Measurements from ENCODE around the gene RBM4. TPM values are rescaled to one million over a fixed set of nuclear protein-coding genes. Genes with fewer than 3 reads are reported as not detected.

Gene RBM4
- total RNA-seq (2012; rRNA removed) (175 and 198 TPM in 2 replicates), polyA plus RNA-seq (2012; rRNA removed) (165 and 176 TPM in 2 replicates), Bru-seq, nascent RNA (percentile 97 among the genes with signal in this experiment), BruChase-seq, experiment 1, labeled RNA remaining after a 6-hour chase (percentile 99 among the genes with signal in this experiment), BruChase-seq, experiment 2, labeled RNA remaining after a 2-hour chase (percentile 99 among the genes with signal in this experiment)
- polyA plus RNA-seq (2012; cell fraction: cytosol; rRNA removed), result 116 and 153 TPM in 2 replicates
- polyA plus RNA-seq (2012; cell fraction: nucleus; rRNA removed; ENCODE audit: low replicate concordance), result 101 and 183 TPM in 2 replicates
- long read RNA-seq, transcript RBM4-204 (4 exons, 1,763 nt), result minor isoform, 7 of 113 reads
- long read RNA-seq, transcript RBM4-203 (3 exons, 921 nt), result minor isoform, 11 of 113 reads
- long read RNA-seq, transcript RBM4-201 (4 exons, 1,694 nt), result major isoform, 77 of 113 reads
- long read RNA-seq, partial matches to known transcripts, result 7 of 113 reads
- long read RNA-seq, other reads (novel, unspliced or antisense), result 4 of 113 reads

- in situ Hi-C loops (cut with MboI; ENCODE audit: low sequenced_read_pairs), result no loop called here
- H4K91ac ChIP-seq (ENCODE audit: insufficient read depth, low read depth, low read length), result peak within 1 kb of the TSS; percentile 92
- peaks cover 76% of the 10 kb centered on the region for H4K20me1 ChIP-seq (ENCODE audit: insufficient read depth, low read length)
- intact Hi-C loops (cut with micrococcal nuclease), result loop anchor here (2.0 kb wide), 2 partner anchors 22 to 92 kb away; partner anchors contain the start of genes ACTN3, RBM14 and ZDHHC24
- peak within 1 kb of the TSS; percentile 93 for H3K4me2 ChIP-seq (ENCODE audit: low read depth, low read length)
- H3K14ac ChIP-seq (replicated peaks; ENCODE audit: low read depth, low read length), result peak within 1 kb of the TSS; percentile 98
- H3K23ac ChIP-seq (ENCODE audit: low read depth, low read length), result peak within 1 kb of the TSS; percentile 94
- H2BK5ac ChIP-seq (ENCODE audit: low read depth, low read length, poor library complexity, severe bottlenecking), result peak within 1 kb of the TSS; percentile 75
- H3K4ac ChIP-seq (ENCODE audit: low read depth, low read length), result peak within 1 kb of the TSS; percentile 96
- peak within 1 kb of the TSS; percentile 47 for H3K18ac ChIP-seq (ENCODE audit: low read depth, low read length)
- no peaks in the 10 kb centered on the region for H3K9me3 ChIP-seq (ENCODE audit: control insufficient read depth, insufficient read depth, low read length)
- peak within 1 kb of the TSS; percentile 67 for H3K56ac ChIP-seq (ENCODE audit: extremely low read depth, insufficient read depth, low read length)
- peak within 1 kb of the TSS; percentile 88 for H3K9ac ChIP-seq (ENCODE audit: low read depth, low read length)
- BruUV-seq (replicated peaks), result TSS peak; percentile 38
- peak within 1 kb of the TSS; percentile 65 to 96 for H4K8ac ChIP-seq (ENCODE audit: low read depth in 2 of 2, low read length in 2 of 2)
- no peak within 1 kb of the TSS for H2BK20ac ChIP-seq (ENCODE audit: low read depth, low read length)
- ATAC-seq (ENCODE audit: low read depth), result peak; percentile 95
- POLR2A ChIA-PET (ENCODE audit: unreplicated experiment), result interaction anchor here (0.6 to 2.3 kb wide), 6 partner anchors 11 to 71 kb away, joined by 3 to 17 read pairs (median 6); no protein-coding TSS in a partner anchor
- H3K79me1 ChIP-seq (ENCODE audit: low read depth in 1 of 2, low read length in 2 of 2), result peaks cover 7 to 75% of the 10 kb centered on the region in 2 experiments; a peak in 2 of 4 replicates
- CTCF ChIA-PET, result interaction anchor here (0.5 to 1.6 kb wide), 5 partner anchors 20 to 290 kb away, joined by 3 to 6 read pairs (median 3); partner anchors contain the start of genes CCDC87 and CCS
- no peaks in the 10 kb centered on the region for H3K27me3 ChIP-seq (ENCODE audit: control insufficient read depth, insufficient read depth, low read length)
- H2AK5ac ChIP-seq (ENCODE audit: low read depth, low read length), result peak within 1 kb of the TSS; percentile 91
- peak within 1 kb of the TSS; percentile 32; the same call in 1 of the 2 replicates for H2BK120ac ChIP-seq (ENCODE audit: low read depth, low read length)
- H3K4me1 ChIP-seq (ENCODE audit: control insufficient read depth, insufficient read depth, low read length), result peaks cover 17% of the 10 kb centered on the region
- H3K4me3 ChIP-seq (ENCODE audit: insufficient read depth, low read depth, low read length), result peak within 1 kb of the TSS; percentile 76
- peaks cover 7% of the 10 kb centered on the region; the same call in 1 of the 2 replicates for H3K9me1 ChIP-seq (ENCODE audit: insufficient read depth, low read length)
- H3K36me3 ChIP-seq (ENCODE audit: control insufficient read depth, insufficient read depth, low read length), result peaks cover 19% of the 10 kb centered on the region
- no peak within 1 kb of the TSS for H2BK15ac ChIP-seq (ENCODE audit: low read depth, low read length)
- dilution Hi-C loops (cut with HindIII; ENCODE audit: low sequenced_read_pairs, unreplicated experiment), result no loop called here
- 0% methylated on average over 41 of the region's 63 CpGs; no CpG with 5 or more reads in 1 of the 2 experiments for WGBS, 2 experiments (ENCODE audit: extremely low coverage in 2 of 2, insufficient read length in 1 of 2)
- H3K27ac ChIP-seq (ENCODE audit: insufficient read depth, low read length), result peak within 1 kb of the TSS; percentile 87
- peak; percentile 100 for DNase-seq
- H2AFZ ChIP-seq (replicated peaks; ENCODE audit: low read length, poor library complexity), result peak within 1 kb of the TSS; percentile 89
- peak within 1 kb of the TSS; percentile 77 for H4K5ac ChIP-seq (ENCODE audit: low read depth, low read length)
- peak within 1 kb of the TSS; percentile 98 for H2AK9ac ChIP-seq (replicated peaks; ENCODE audit: low read depth, low read length, poor library complexity)
- TF ChIP-seq MAFK (IDR thresholded peaks at IDR 0.05; ENCODE audit: low read depth, low read length) (no peak; the same call in 1 of the 2 replicates), USF2 (IDR thresholded peaks at IDR 0.05; ENCODE audit: low read depth, low read length) (0 out of 2 replicates have a peak, but pooled peaks have one; percentile 29), BHLHE40 (IDR thresholded peaks at IDR 0.05; ENCODE audit: low read depth, low read length) (peak; percentile 18; the same call in 1 of the 2 replicates), POLR2A (IDR thresholded peaks at IDR 0.05; ENCODE audit: low read depth, low read length) (peak; percentile 93), RAD21 (IDR thresholded peaks at IDR 0.05; ENCODE audit: low read length) (no peak), ELK1 (IDR thresholded peaks at IDR 0.05; ENCODE audit: borderline replicate concordance, low read depth, low read length) (no peak), RCOR1 (IDR thresholded peaks at IDR 0.05; ENCODE audit: insufficient replicate concordance, low read length) (no peak), MAZ (IDR thresholded peaks at IDR 0.05; ENCODE audit: borderline replicate concordance, low read depth, low read length) (no peak), CEBPB (IDR thresholded peaks at IDR 0.05; ENCODE audit: low read depth, low read length) (peak; percentile 93), CHD1 (IDR thresholded peaks at IDR 0.05; ENCODE audit: low read depth, low read length) (peak; percentile 89; the same call in 1 of the 2 replicates), RFX5 (IDR thresholded peaks at IDR 0.05; ENCODE audit: low read depth, low read length) (no peak), SMC3 (IDR thresholded peaks at IDR 0.05; ENCODE audit: low read depth, low read length) (no peak), FOS (IDR thresholded peaks at IDR 0.05; ENCODE audit: low read depth, low read length) (peak; percentile 40; the same call in 1 of the 2 replicates)
Measured at GRCh38 chr11:66638177-66639065, at the start of gene RBM4. RBM4 (plus strand) TSS chr11:66638703; CDS start chr11:66639712, 1,009 bp downstream.
